ENCODE measurements around the gene PTPN12. TPM values are rescaled to one million over a fixed set of nuclear protein-coding genes. Genes with fewer than 3 reads are reported as not detected.

Gene PTPN12
- total and polyA plus RNA-seq, 8 donors, result 119 to 163 (median 138) TPM

GRCh38 chr7:77550586-77550985 is 13.5 kb downstream of the PTPN12 start:
- ATAC-seq (no peak), DNase-seq (no peak)
- intact Hi-C loops (cut with DNase I), result no loop called here
- H3K4me1 ChIP-seq, result peaks cover 19 to 85% of the 10 kb centered on the region in 2 donors
- H3K4me3 ChIP-seq, result no peak overlapping the region
- peaks cover 0 to 10% of the 10 kb centered on the region in 2 donors for H3K36me3 ChIP-seq
- H3K9me3 ChIP-seq, result no peaks in the 10 kb centered on the region
- no peak overlapping the region for H3K27ac ChIP-seq
- TF ChIP-seq, protein P1, sequence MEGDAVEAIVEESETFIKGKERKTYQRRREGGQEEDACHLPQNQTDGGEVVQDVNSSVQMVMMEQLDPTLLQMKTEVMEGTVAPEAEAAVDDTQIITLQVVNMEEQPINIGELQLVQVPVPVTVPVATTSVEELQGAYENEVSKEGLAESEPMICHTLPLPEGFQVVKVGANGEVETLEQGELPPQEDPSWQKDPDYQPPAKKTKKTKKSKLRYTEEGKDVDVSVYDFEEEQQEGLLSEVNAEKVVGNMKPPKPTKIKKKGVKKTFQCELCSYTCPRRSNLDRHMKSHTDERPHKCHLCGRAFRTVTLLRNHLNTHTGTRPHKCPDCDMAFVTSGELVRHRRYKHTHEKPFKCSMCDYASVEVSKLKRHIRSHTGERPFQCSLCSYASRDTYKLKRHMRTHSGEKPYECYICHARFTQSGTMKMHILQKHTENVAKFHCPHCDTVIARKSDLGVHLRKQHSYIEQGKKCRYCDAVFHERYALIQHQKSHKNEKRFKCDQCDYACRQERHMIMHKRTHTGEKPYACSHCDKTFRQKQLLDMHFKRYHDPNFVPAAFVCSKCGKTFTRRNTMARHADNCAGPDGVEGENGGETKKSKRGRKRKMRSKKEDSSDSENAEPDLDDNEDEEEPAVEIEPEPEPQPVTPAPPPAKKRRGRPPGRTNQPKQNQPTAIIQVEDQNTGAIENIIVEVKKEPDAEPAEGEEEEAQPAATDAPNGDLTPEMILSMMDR (IDR thresholded peaks at IDR 0.05), result no peak
- no peaks in the 10 kb centered on the region for H3K27me3 ChIP-seq

GRCh38 chr7:77553123-77553522 is 16.0 kb downstream of the PTPN12 start:
- TF ChIP-seq, protein P1 (IDR thresholded peaks at IDR 0.05), result no peak
- DNase-seq (no peak), ATAC-seq (no peak)
- no peak overlapping the region for H3K27ac ChIP-seq
- H3K27me3 ChIP-seq, result no peaks in the 10 kb centered on the region
- H3K4me3 ChIP-seq, result no peak overlapping the region
- peaks cover 0 to 15% of the 10 kb centered on the region in 2 donors for H3K36me3 ChIP-seq
- intact Hi-C loops (cut with DNase I), result no loop called here
- peaks cover 19 to 72% of the 10 kb centered on the region in 2 donors for H3K4me1 ChIP-seq
- no peaks in the 10 kb centered on the region for H3K9me3 ChIP-seq

DNA sequence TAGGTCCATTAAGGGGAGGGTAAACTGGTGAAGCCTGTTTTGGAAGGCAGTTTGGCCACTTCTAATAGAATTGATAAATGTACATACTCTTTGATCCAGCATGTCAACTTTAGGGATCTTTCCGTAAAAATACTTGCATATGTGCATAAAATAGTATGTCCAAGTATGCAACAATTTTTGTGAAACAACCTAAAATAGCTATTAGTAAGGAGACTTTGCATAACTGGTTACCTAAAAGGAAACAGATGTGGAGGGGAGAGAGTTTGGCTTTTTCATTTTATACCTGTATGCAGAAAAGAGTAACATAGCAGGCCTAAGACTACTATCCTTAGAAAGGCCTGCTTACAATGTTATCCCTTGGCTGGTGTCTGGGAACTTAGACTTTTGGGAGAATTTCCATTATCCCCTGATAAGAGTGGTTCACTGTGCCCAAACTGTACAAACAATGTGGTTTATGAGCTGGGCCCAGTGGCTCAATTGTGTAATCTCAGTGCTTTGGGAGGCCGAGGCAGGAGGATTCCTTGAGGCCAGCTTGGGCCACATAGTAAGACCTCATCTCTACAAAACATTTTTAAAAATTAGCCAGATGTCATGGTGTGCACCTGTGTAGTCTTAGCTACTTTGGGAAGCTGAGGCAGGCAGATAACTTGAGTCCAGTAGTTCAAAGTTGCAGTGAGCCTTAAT is 21.3 kb downstream of the PTPN12 start:
- ATAC-seq, result no peak
- peak overlapping the region in 1 of 2 donors; percentile 28 for H3K27ac ChIP-seq
- H3K4me1 ChIP-seq, result peaks cover 0 to 74% of the 10 kb centered on the region in 2 donors
- peaks cover 0 to 5% of the 10 kb centered on the region in 2 donors for H3K36me3 ChIP-seq
- TF ChIP-seq, protein P1 (IDR thresholded peaks at IDR 0.05), result no peak
- H3K4me3 ChIP-seq, result no peak overlapping the region
- no peak for DNase-seq
- no peaks in the 10 kb centered on the region for H3K9me3 ChIP-seq
- H3K27me3 ChIP-seq, result no peaks in the 10 kb centered on the region
- intact Hi-C loops (cut with DNase I), result no loop called here

DNA sequence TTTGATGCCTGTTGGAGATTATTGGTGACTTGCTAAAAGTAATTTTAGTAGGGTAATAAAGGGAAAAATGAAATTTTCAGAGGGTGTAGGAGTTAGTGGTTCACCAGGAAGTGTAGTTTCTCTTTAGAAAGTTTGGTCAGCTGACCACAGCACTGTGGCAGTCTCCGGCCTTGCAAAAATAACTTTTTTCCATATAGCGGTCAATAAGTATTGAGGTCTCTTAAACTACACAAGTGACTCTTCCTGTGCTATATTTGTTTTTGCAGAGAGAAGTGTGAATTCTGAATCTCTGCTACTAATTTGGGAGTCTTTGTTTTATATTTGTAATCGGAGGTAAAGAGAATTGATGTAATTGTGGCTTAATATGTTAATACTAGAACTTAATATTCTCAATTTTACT is 24.3 kb downstream of the PTPN12 start:
- Histone ChIP-seq H3K27ac (peak overlapping the region in 1 of 2 donors; percentile 47), H3K4me3 (no peak overlapping the region), H3K4me1 (peaks cover 4 to 86% of the 10 kb centered on the region in 2 donors), H3K36me3 (peaks cover 0 to 5% of the 10 kb centered on the region in 2 donors), H3K27me3 (no peaks in the 10 kb centered on the region), H3K9me3 (no peaks in the 10 kb centered on the region)
- DNase-seq (no peak), ATAC-seq (no peak)
- intact Hi-C loops (cut with DNase I), result no loop called here
- TF ChIP-seq, protein P1 (IDR thresholded peaks at IDR 0.05), result no peak

GRCh38 chr7:77563275-77563674 is 26.2 kb downstream of the PTPN12 start:
- ATAC-seq, result no peak
- Histone ChIP-seq H3K27me3 (no peaks in the 10 kb centered on the region), H3K9me3 (no peaks in the 10 kb centered on the region), H3K4me1 (peaks cover 4 to 98% of the 10 kb centered on the region in 2 donors), H3K36me3 (no peaks in the 10 kb centered on the region), H3K27ac (no peak overlapping the region), H3K4me3 (no peak overlapping the region)
- TF ChIP-seq, protein P1 (IDR thresholded peaks at IDR 0.05), result no peak
- intact Hi-C loops (cut with DNase I), result no loop called here
- DNase-seq, result no peak
